Keratinocyte (primary cell): ENCODE results near the gene HEPACAM.

Experiments used
- EZH2 ChIP-seq: IDR thresholded peaks from one replicate; pipeline ENCODE4 v1.6.1; 2012; ENCODE audit warnings: inconsistent platforms, mild to moderate bottlenecking, low read length, moderate library complexity
- TF ChIP-seq, protein P1 (sequence below), 3 experiments: IDR thresholded peaks in 1 of 3; conservative IDR thresholded peaks in 1 of 3; optimal IDR thresholded peaks in 1 of 3; 2 replicates in 2 of 3; 3 replicates in 1 of 3; pipeline versions ENCODE3 to v1.5.1; 2011; ENCODE audit warnings: low read length in 3 of 3, mild to moderate bottlenecking in 3 of 3, moderate library complexity in 2 of 3, control low read depth in 1 of 3, inconsistent platforms in 1 of 3; ENCODE audit not compliant: insufficient read depth in 2 of 3; ENCODE audit errors: extremely low read depth in 1 of 3

DNA sequence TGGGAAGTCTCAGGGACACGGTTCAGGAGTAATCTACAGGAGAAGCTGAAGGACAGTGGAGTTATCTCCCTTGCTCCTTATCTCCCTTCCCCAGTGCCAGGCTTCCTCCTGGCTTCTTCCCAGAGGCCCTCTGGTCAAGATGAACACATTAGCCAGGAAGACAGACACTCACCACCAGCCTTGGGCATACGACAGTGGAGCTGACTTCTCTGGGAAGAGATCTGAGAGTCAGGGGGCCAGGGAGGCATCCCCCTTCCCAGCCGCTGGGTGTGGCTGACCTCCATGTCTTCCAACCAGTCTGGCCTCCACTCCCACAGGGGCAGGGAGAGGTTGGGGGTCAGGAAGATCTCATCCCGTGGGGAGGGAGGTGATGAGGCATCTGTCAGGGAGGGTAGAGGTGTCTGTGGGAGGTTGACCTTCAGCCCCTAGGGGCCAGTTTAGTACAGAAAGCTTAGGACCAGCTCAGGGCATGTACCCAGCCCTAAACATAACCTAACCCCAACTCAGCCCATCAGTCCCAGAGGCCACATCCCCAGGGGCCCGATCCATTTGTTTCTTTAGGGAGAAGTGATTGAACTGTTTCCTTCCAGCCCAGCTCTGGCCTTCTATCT, 50.9 kb downstream of the HEPACAM start:
- TF ChIP-seq, protein P1, sequence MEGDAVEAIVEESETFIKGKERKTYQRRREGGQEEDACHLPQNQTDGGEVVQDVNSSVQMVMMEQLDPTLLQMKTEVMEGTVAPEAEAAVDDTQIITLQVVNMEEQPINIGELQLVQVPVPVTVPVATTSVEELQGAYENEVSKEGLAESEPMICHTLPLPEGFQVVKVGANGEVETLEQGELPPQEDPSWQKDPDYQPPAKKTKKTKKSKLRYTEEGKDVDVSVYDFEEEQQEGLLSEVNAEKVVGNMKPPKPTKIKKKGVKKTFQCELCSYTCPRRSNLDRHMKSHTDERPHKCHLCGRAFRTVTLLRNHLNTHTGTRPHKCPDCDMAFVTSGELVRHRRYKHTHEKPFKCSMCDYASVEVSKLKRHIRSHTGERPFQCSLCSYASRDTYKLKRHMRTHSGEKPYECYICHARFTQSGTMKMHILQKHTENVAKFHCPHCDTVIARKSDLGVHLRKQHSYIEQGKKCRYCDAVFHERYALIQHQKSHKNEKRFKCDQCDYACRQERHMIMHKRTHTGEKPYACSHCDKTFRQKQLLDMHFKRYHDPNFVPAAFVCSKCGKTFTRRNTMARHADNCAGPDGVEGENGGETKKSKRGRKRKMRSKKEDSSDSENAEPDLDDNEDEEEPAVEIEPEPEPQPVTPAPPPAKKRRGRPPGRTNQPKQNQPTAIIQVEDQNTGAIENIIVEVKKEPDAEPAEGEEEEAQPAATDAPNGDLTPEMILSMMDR (optimal IDR thresholded peaks at IDR 0.05 in 1 of 3, IDR thresholded peaks at IDR 0.05 in 1 of 3, conservative IDR thresholded peaks at IDR 0.05 in 1 of 3; ENCODE audit: extremely low read depth in 1 of 3, insufficient read depth in 2 of 3, low read length in 3 of 3): no peak
- no peak for TF ChIP-seq EZH2
